K562 (cell line): ENCODE measurements around the gene TIMM10. TPM values are rescaled to one million over a fixed set of nuclear protein-coding genes. Genes with fewer than 3 reads are reported as not detected.
A peak's percentile ranks its signal among the peaks of the same experiment; 100 is the strongest.

Source experiments
- BHLHE40 ChIP-seq: IDR thresholded peaks from 2 replicates; pipeline ENCODE4 v1.6.1; 2011; ENCODE audit warnings: low read length, improper control_type of control experiment
- CTBP1 ChIP-seq: fragments of 450-650 bp; IDR thresholded peaks from 2 replicates; pipeline ENCODE4 v1.6.1; 2016; ENCODE audit warnings: borderline replicate concordance
- HDAC6 ChIP-seq: IDR thresholded peaks from 2 replicates; pipeline ENCODE4 v1.6.1; 2012; ENCODE audit warnings: low read depth, mild to moderate bottlenecking, control low read depth, inconsistent platforms, low read length, moderate library complexity
- POLR2AphosphoS5 ChIP-seq: IDR thresholded peaks from 2 replicates; pipeline ENCODE4 v1.6.1; 2011; ENCODE audit warnings: mild to moderate bottlenecking, low read depth, low read length, moderate library complexity; ENCODE audit not compliant: control insufficient read depth, insufficient read depth
- RAD51 ChIP-seq: fragments of 450-650 bp; IDR thresholded peaks from 2 replicates; pipeline ENCODE4 v1.7.1; 2016; ENCODE audit warnings: low read depth, mild to moderate bottlenecking, borderline replicate concordance
- SIN3A ChIP-seq, 2 experiments: fragments of 150-350 bp in 1 of 2; IDR thresholded peaks; 2 replicates each; pipeline ENCODE4 v1.6.1; 2011 to 2016; ENCODE audit warnings: borderline replicate concordance in 2 of 2, low read depth in 2 of 2, low read length in 2 of 2, mild to moderate bottlenecking in 2 of 2, moderate library complexity in 2 of 2; ENCODE audit not compliant: control insufficient read depth in 1 of 2
- SMARCE1 ChIP-seq: fragments of 450-650 bp; IDR thresholded peaks from 2 replicates; pipeline ENCODE4 v1.7.1; 2016; ENCODE audit warnings: mild to moderate bottlenecking
- ZFP36 ChIP-seq: fragments of 150-350 bp; IDR thresholded peaks from 2 replicates; pipeline ENCODE4 v1.6.1; 2018; ENCODE audit warnings: low read length, low read depth; ENCODE audit not compliant: partially characterized antibody
- polyA plus RNA-seq, 8 experiments: library from polyadenylated mRNA; depleted of rRNA in 4 of 8; stranded (reverse) in 5 of 8; unstranded in 3 of 8; fragments of >200 nt; fragmentation: Nextera tagmentation in 2 of 8; fragmentation: Illumina TruSeq in 1 of 8; extraction: Ambion mirVana in 2 of 8; extraction: Trizol in 1 of 8; gene quantifications; 2 replicates each; pipeline versions ENCODE4 v1.2.1 to v1.2.3, GENCODE V29; 2011 to 2014; ENCODE audit warnings: inconsistent platforms in 1 of 8, missing spikeins in 1 of 8
- total RNA-seq, 7 experiments: library from RNA; depleted of rRNA in 6 of 7; stranded (reverse); fragments of >200 nt in 6 of 7; fragmentation: Illumina TruSeq in 2 of 7; extraction: Trizol in 2 of 7; gene quantifications; 2 replicates each; pipeline versions ENCODE4 v1.2.1 to v1.2.3, GENCODE V29; 2011 to 2021; ENCODE audit warnings: low replicate concordance in 1 of 7
- TF ChIP-seq, protein P1 (sequence below), 2 experiments: fragments of 450-650 bp; formaldehyde crosslinking in 1 of 2; IDR thresholded peaks; 2 replicates each; pipeline versions ENCODE4 v1.4.0 to v1.6.1; 2014 to 2020; ENCODE audit warnings: mild to moderate bottlenecking in 2 of 2, borderline replicate concordance in 1 of 2, low read depth in 1 of 2
- TF ChIP-seq, protein P2 (sequence below): sonication (generic); formaldehyde crosslinking; IDR thresholded peaks from 2 replicates; pipeline ENCODE4 v1.8.0; 2022; ENCODE audit warnings: mild to moderate bottlenecking, missing genetic modification reagents
- TF ChIP-seq, protein P3 (sequence below): fragments of 450-650 bp; formaldehyde crosslinking; IDR thresholded peaks from 2 replicates; pipeline ENCODE4 v1.4.0; 2020; ENCODE audit warnings: mild to moderate bottlenecking, mixed read lengths

The TIMM10 gene
- total and polyA plus RNA-seq, 9 of the 15 experiments (the other 6 are each of a cell fraction or from before 2014, with no cell fraction given) = 109 to 553 (median 172) TPM

- TF ChIP-seq RAD51 (peak; percentile 91), SMARCE1 (peak; percentile 62), SIN3A (IDR thresholded peaks at IDR 0.05; ENCODE audit: borderline replicate concordance in 2 of 2, control insufficient read depth in 1 of 2, low read depth in 2 of 2, low read length in 2 of 2) (peak in 1 of 2 experiments; percentile 61; a peak in 2 of 4 replicates), ZFP36 (no peak), POLR2AphosphoS5 (peak; percentile 53; the same call in 1 of the 2 replicates), CTBP1 (peak; percentile 28; the same call in 1 of the 2 replicates), BHLHE40 (peak; percentile 96), HDAC6 (0 out of 2 replicates have a peak, but pooled peaks have one; percentile 9)
- TF ChIP-seq, protein P1, sequence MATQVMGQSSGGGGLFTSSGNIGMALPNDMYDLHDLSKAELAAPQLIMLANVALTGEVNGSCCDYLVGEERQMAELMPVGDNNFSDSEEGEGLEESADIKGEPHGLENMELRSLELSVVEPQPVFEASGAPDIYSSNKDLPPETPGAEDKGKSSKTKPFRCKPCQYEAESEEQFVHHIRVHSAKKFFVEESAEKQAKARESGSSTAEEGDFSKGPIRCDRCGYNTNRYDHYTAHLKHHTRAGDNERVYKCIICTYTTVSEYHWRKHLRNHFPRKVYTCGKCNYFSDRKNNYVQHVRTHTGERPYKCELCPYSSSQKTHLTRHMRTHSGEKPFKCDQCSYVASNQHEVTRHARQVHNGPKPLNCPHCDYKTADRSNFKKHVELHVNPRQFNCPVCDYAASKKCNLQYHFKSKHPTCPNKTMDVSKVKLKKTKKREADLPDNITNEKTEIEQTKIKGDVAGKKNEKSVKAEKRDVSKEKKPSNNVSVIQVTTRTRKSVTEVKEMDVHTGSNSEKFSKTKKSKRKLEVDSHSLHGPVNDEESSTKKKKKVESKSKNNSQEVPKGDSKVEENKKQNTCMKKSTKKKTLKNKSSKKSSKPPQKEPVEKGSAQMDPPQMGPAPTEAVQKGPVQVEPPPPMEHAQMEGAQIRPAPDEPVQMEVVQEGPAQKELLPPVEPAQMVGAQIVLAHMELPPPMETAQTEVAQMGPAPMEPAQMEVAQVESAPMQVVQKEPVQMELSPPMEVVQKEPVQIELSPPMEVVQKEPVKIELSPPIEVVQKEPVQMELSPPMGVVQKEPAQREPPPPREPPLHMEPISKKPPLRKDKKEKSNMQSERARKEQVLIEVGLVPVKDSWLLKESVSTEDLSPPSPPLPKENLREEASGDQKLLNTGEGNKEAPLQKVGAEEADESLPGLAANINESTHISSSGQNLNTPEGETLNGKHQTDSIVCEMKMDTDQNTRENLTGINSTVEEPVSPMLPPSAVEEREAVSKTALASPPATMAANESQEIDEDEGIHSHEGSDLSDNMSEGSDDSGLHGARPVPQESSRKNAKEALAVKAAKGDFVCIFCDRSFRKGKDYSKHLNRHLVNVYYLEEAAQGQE (IDR thresholded peaks at IDR 0.05; ENCODE audit: borderline replicate concordance) = peak; percentile 36
- TF ChIP-seq, protein P1 (CRISPR knock-in tag; IDR thresholded peaks at IDR 0.05; ENCODE audit: low read depth) = no peak
- TF ChIP-seq, protein P2, sequence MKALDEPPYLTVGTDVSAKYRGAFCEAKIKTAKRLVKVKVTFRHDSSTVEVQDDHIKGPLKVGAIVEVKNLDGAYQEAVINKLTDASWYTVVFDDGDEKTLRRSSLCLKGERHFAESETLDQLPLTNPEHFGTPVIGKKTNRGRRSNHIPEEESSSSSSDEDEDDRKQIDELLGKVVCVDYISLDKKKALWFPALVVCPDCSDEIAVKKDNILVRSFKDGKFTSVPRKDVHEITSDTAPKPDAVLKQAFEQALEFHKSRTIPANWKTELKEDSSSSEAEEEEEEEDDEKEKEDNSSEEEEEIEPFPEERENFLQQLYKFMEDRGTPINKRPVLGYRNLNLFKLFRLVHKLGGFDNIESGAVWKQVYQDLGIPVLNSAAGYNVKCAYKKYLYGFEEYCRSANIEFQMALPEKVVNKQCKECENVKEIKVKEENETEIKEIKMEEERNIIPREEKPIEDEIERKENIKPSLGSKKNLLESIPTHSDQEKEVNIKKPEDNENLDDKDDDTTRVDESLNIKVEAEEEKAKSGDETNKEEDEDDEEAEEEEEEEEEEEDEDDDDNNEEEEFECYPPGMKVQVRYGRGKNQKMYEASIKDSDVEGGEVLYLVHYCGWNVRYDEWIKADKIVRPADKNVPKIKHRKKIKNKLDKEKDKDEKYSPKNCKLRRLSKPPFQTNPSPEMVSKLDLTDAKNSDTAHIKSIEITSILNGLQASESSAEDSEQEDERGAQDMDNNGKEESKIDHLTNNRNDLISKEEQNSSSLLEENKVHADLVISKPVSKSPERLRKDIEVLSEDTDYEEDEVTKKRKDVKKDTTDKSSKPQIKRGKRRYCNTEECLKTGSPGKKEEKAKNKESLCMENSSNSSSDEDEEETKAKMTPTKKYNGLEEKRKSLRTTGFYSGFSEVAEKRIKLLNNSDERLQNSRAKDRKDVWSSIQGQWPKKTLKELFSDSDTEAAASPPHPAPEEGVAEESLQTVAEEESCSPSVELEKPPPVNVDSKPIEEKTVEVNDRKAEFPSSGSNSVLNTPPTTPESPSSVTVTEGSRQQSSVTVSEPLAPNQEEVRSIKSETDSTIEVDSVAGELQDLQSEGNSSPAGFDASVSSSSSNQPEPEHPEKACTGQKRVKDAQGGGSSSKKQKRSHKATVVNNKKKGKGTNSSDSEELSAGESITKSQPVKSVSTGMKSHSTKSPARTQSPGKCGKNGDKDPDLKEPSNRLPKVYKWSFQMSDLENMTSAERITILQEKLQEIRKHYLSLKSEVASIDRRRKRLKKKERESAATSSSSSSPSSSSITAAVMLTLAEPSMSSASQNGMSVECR (CRISPR knock-in tag) = peak; percentile 20; the same call in 1 of the 2 replicates
- TF ChIP-seq, protein P3, sequence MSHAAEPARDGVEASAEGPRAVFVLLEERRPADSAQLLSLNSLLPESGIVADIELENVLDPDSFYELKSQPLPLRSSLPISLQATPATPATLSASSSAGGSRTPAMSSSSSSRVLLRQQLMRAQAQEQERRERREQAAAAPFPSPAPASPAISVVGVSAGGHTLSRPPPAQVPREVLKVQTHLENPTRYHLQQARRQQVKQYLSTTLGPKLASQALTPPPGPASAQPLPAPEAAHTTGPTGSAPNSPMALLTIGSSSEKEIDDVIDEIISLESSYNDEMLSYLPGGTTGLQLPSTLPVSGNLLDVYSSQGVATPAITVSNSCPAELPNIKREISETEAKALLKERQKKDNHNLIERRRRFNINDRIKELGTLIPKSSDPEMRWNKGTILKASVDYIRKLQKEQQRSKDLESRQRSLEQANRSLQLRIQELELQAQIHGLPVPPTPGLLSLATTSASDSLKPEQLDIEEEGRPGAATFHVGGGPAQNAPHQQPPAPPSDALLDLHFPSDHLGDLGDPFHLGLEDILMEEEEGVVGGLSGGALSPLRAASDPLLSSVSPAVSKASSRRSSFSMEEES (CRISPR knock-in tag) = peak; percentile 92
These were observed 15.1 kb downstream of the TIMM10 start, which contains the start of gene SLC43A1 (continued) for GRCh38 chr11:57515332-57516060.
